BE2C (cell line): ENCODE results near the gene GEMIN2.
"Not testable (repeated sequence)": the region's sequence is repeated elsewhere in the genome, so short reads cannot be mapped to it uniquely, and the experiment has no call there.

Experiments
- DNase-seq: peaks from one replicate; pipeline ENCODE4 v3.0.0-alpha.2; 2020
- H3K27me3 ChIP-seq: fragments of 250-450 bp; sonication (Bioruptor Pico); 2 replicates; pipeline ENCODE4 v1.5.1; 2020; ENCODE audit warnings: mild to moderate bottlenecking
- H3K36me3 ChIP-seq: fragments of 250-450 bp; sonication (Bioruptor Pico); 2 replicates; pipeline ENCODE4 v1.5.1; 2020; ENCODE audit warnings: mild to moderate bottlenecking
- H3K4me1 ChIP-seq: fragments of 250-450 bp; sonication (Bioruptor Pico); 2 replicates; pipeline ENCODE4 v1.5.1; 2020
- H3K4me3 ChIP-seq: 2 replicates; pipeline ENCODE4 v1.5.1; 2011; ENCODE audit warnings: low read depth, low read length
- H3K9me3 ChIP-seq: fragments of 250-450 bp; sonication (Bioruptor Pico); 2 replicates; pipeline ENCODE4 v1.5.1; 2020
- TF ChIP-seq, protein P1 (sequence below): IDR thresholded peaks from 2 replicates; pipeline ENCODE4 v1.5.1; 2012; ENCODE audit warnings: mild to moderate bottlenecking, low read depth, low read length

Gene GEMIN2

DNA sequence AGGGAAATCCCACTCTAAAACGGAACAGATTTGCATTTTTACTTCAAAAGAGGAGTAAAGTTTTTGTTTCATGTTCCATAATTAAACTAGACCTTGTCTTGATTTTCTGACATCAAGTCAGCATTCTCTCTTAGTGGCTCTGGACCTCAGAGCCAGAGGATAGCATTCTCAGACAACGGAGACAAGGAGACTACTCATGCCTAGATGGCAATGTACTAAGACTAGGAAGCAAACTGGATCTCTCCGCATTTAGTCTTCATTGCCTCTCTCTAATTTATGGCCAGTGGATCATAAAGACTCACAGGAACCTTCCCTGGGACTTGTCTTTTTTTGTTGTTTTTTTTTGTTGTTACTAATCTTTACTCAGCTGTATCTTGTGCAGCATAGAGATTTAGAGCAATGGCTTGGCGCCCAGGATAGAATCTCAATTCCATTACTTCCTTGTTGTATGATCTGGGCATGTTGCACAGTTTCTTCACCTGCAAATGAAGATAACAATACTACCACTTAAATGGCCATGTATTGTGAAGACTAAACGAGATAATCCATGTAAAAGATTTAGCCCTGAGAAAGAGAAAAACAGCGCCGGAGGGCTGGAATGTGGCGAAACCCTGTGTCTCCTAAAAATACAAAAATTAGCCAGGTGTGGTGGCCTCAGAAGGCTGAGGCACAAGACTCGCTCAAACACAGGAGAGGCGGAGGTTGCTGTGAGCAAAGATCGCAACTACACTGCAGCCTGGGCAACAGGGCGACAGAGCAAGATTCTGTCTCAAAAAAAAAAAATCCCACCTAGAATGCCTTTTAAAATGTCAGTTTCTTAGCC, 4.0 kb upstream of the GEMIN2 start:
- H3K4me1 ChIP-seq, result no peaks in the 10 kb centered on the region
- no peak for DNase-seq
- no peaks in the 10 kb centered on the region for H3K27me3 ChIP-seq
- H3K9me3 ChIP-seq, result no peaks in the 10 kb centered on the region
- no peak overlapping the region for H3K4me3 ChIP-seq
- no peaks in the 10 kb centered on the region for H3K36me3 ChIP-seq
- TF ChIP-seq, protein P1, sequence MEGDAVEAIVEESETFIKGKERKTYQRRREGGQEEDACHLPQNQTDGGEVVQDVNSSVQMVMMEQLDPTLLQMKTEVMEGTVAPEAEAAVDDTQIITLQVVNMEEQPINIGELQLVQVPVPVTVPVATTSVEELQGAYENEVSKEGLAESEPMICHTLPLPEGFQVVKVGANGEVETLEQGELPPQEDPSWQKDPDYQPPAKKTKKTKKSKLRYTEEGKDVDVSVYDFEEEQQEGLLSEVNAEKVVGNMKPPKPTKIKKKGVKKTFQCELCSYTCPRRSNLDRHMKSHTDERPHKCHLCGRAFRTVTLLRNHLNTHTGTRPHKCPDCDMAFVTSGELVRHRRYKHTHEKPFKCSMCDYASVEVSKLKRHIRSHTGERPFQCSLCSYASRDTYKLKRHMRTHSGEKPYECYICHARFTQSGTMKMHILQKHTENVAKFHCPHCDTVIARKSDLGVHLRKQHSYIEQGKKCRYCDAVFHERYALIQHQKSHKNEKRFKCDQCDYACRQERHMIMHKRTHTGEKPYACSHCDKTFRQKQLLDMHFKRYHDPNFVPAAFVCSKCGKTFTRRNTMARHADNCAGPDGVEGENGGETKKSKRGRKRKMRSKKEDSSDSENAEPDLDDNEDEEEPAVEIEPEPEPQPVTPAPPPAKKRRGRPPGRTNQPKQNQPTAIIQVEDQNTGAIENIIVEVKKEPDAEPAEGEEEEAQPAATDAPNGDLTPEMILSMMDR, result no peak

DNA sequence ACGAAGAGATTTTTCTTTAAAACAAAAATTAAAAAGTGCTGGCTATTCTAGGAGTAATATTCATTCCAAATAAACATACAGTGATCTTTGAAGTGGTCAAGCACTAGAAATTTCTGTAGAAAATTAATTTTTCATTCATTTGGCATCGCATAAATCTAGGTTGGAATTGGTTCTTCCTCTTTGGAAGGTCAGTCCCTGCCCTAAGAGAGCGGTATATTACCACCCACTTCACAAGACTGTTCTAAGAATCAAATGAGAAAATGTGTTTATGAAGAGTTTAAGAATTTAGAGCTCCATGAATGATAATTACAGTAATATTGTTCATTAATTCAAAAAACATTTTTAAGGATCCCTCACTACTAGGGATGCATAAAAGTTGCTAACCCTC, 444 bp upstream of the GEMIN2 start:
- H3K4me1 ChIP-seq, result no peaks in the 10 kb centered on the region
- no peaks in the 10 kb centered on the region for H3K27me3 ChIP-seq
- H3K4me3 ChIP-seq, result peak overlapping the region; percentile 70
- TF ChIP-seq, protein P1, result no peak
- DNase-seq, result no peak
- no peaks in the 10 kb centered on the region for H3K9me3 ChIP-seq
- peaks cover 4% of the 10 kb centered on the region; the same call in 1 of the 2 replicates for H3K36me3 ChIP-seq

DNA sequence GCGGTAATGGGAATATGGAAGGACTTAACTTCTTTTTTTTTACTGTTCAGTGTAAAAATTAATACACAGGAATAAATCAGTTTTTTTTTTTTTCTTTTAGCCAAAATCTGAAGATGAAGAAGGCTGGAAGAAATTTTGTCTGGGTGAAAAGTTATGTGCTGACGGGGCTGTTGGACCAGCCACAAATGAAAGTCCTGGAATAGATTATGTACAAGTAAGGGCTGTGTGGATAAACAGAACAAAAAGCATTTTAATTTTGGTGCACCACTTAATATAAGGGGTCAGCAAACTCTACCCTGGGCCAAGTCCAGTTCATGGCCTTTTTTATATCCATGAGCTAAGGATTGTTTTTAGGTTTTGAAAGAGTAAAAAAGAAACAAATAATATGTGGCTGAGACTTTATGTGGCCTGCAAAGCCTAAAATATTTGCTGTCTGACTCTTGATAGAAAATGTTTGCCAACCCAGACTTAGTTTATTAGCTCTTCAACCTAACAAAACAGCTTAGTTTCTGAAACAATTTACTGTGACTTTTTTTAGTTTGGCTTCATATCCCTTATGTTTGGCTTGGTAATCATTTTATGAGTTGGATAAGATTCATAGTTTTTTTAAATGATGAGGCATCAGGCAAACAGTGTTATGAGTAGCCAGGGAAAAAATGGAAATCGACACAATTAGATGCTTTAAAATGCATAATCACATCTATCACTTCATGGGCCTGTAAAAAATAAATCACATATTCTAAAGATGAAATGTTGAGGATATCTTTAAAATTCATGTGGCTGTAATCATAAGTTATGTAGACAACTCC, 8.4 kb downstream of the GEMIN2 start:
- peaks cover 26% of the 10 kb centered on the region for H3K36me3 ChIP-seq

DNA sequence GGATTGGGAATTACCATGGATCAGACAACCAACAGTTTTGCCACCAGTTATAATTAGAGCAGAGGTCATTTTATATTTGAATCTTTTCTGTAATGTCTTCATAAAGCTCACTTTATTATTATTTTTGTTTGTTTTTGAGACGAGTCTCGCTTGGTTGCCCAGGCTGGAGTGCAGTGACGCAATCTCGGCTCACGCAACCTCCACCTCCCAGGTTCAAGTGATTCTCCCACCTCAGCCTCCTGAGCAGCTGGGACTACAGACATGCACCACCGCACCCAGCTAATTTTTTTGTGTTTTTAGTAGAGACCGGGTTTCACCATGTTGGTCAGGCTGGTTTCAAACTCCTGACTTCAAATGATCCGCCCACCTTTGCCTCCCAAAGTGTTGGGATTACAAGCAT, 23.7 kb downstream of the GEMIN2 start:
- H3K27me3 ChIP-seq, H3K4me1 ChIP-seq, H3K9me3 ChIP-seq, H3K4me3 ChIP-seq, DNase-seq: not testable (repeated sequence)
- peaks cover 41% of the 10 kb centered on the region for H3K36me3 ChIP-seq

More for the DNA sequence above, 8.4 kb downstream of the GEMIN2 start:
- Histone ChIP-seq H3K4me1 (no peaks in the 10 kb centered on the region), H3K9me3 (no peaks in the 10 kb centered on the region), H3K27me3 (no peaks in the 10 kb centered on the region), H3K4me3 (no peak overlapping the region)
- TF ChIP-seq, protein P1, result no peak
- DNase-seq, result no peak

DNA sequence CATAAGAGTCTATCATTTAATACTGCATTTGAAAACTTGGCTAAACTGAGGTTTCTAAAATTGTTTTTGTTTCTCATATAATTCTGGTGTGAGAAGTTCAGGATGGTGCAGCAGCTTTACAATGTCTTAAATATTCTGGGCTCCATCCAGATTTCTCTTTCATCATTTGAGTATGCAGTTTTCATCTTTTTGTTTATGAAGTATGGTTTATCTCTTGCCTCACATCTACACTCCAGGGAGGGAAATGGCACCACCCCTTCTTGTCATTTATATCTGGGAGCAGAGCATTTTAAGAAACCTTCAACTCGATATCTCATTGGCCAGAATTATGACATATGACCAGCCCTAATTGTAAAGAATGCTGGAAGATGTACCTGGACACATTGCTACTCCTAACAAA, 24.3 kb downstream of the GEMIN2 start:
- no peaks in the 10 kb centered on the region; the same call in 1 of the 2 replicates for H3K9me3 ChIP-seq
- H3K27me3 ChIP-seq, result no peaks in the 10 kb centered on the region
- H3K36me3 ChIP-seq, result peaks cover 39% of the 10 kb centered on the region
- no peak overlapping the region for H3K4me3 ChIP-seq
- TF ChIP-seq, protein P1, result no peak
- no peaks in the 10 kb centered on the region for H3K4me1 ChIP-seq
- no peak for DNase-seq

DNA sequence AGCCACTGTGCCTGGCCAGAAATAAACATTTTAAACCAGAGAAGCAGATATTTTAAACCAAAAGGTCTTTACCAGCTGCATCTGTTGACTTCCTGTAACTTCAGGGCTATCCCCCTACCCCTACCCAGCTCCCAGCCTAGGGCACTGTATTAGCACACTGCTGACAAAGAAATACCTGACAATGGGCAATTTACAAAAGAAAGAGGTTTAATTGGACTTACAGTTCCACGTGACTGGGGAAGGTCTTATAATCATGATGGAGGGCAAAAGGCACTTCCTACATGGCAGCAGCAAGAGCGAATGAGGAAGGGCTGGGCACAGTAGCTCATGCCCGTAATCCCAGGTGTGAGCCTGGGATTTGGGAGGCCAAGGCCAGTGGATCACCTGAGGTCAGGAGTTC, 26.0 kb downstream of the GEMIN2 start:
- H3K36me3 ChIP-seq, result peaks cover 23% of the 10 kb centered on the region
- no peaks in the 10 kb centered on the region; the same call in 1 of the 2 replicates for H3K9me3 ChIP-seq
- TF ChIP-seq, protein P1, result no peak
- no peak overlapping the region for H3K4me3 ChIP-seq
- no peaks in the 10 kb centered on the region for H3K27me3 ChIP-seq
- H3K4me1 ChIP-seq, result no peaks in the 10 kb centered on the region
- no peak for DNase-seq

DNA sequence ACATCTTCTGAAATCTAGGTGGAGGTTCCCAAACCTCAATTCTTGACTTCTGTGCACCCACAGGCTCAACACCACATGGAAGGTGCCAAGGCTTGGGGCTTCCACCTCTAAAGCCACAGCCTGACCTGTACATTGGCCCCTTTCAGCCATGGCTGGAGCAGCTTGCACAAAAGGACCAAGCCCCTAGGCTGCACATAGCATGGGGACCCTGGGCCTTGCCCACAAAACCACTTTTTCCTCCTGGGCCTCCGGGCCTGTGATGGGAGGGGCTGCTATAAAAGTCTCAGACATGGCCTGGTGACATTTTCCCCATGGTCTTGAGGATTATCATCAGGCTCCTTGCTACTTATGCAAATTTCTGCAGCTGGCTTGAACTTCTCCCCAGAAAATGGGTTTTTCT, 27.5 kb downstream of the GEMIN2 start:
- H3K9me3 ChIP-seq, H3K27me3 ChIP-seq, H3K4me1 ChIP-seq, DNase-seq, H3K4me3 ChIP-seq: not testable (repeated sequence)
- H3K36me3 ChIP-seq, result peaks cover 19% of the 10 kb centered on the region

DNA sequence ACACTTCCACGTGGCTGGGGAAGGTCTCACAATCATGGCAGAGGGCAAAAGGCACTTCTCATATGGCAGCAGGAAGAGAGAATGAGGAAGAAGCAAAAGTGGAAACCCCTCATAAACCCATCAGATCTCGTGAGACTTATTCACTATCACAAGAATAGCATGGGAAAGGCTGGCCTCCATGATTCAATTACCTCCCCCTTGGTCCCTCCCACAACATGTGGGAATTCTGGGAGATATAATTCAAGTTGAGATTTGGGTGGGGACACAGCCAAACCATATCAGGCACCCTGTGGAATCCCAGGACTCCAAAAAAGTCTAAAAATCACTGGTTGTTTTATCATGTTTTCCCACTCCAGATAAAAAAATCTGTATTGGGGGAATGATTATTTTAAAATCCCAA, 29.1 kb downstream of the GEMIN2 start:
- H3K4me3 ChIP-seq, H3K36me3 ChIP-seq, H3K9me3 ChIP-seq, DNase-seq, H3K4me1 ChIP-seq, H3K27me3 ChIP-seq: not testable (repeated sequence)
